Suppressor macrophage treated with lipopolysaccharide for 1 hour (primary cell): Measurements from ENCODE around the gene CD244.
"Not testable (repeated sequence)": the region's sequence is repeated elsewhere in the genome, so short reads cannot be mapped to it uniquely, and the experiment has no call there.

Source experiments
- DNase-seq, 3 donors: peaks; one replicate each; pipeline ENCODE4 v3.0.0-alpha.2; 2020 to 2022

CD244 gene, protein sequence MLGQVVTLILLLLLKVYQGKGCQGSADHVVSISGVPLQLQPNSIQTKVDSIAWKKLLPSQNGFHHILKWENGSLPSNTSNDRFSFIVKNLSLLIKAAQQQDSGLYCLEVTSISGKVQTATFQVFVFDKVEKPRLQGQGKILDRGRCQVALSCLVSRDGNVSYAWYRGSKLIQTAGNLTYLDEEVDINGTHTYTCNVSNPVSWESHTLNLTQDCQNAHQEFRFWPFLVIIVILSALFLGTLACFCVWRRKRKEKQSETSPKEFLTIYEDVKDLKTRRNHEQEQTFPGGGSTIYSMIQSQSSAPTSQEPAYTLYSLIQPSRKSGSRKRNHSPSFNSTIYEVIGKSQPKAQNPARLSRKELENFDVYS

DNA sequence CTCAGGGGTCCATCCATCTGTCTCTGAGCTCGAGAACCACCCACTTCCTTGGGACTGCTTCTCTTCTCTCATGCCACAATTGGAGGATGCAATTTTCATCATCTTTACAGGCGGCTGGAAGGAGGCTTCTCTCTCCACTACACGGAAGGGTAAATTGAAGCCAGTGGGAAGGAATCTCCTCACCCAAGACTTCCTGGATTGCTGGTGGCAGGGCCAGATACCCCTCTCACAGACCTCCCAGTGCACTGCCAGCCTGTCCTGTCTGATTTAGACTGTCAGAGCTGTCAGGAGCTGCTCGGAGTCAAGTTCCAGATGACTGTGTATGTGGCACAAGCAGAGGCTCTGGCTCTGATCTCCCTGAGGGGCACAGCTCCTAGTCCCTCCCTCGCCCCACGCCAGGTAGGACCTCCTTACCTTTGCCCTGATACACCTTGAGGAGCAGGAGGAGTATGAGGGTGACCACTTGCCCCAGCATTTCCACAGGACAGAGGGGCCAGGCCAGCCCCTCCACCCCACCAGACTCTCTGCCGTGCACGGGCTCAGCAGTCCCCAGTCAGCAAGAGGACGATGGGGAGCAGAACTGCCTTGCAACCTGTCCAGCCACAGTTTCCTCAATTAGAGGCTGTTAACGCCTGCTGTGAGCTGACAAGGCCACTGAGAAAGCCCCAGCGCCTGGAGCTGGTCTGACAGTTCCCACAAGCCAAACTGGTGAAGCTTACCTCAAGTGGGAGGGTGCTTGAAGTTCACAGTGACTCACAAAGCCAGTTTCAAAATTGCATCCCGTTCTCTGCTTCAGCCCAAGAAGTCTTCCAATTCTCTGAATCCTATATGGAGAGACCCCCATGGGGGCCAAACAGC lies at the start of gene CD244:
TSS of gene CD244 (minus strand) at position 685 of the 858 bp plus-strand sequence. CDS start at position 475, 210 bp downstream.
- peak; percentile 92 to 96 (median 94) for DNase-seq

DNA sequence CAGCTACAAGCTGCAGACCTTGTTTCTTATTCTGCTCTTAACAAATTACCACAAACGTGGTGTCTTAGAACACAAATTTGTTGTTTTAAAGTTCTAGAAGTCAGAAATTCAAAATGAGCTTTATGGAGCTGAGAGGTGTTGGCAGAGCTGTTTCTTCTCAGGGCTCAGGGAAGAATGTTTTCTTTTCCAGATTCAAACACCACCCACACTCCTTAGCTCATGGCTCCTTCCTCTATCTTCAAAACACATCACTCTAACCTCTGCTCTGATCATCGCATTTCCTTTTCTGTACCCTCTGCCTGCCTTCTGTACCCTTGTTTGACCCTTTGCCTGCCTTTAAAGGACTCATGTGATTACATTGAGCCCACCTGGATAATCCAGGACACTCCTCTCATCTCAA lies 49.2 kb upstream of the CD244 start:
- peak in 1 of 3 donors; percentile 8 for DNase-seq

DNA sequence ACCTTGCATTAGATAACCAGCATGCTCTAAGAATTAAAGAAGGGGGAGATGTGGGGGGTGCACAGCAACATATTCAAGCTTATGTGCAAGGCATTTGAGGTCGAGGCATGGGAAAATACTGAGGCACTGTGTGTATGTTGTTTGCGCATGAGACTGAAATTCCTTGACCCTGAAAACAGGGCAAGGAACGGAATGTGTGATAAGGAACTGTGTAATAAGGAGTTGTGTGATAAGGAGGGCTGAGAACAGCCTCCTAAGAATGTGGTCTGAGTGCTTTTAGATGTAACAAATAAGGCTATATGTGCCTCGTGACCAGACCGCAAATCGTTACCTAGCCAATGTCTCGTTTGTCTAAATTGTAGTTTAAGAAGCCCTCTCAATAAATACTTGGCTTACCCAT lies 48.8 kb upstream of the CD244 start:
- DNase-seq: no peak

DNA sequence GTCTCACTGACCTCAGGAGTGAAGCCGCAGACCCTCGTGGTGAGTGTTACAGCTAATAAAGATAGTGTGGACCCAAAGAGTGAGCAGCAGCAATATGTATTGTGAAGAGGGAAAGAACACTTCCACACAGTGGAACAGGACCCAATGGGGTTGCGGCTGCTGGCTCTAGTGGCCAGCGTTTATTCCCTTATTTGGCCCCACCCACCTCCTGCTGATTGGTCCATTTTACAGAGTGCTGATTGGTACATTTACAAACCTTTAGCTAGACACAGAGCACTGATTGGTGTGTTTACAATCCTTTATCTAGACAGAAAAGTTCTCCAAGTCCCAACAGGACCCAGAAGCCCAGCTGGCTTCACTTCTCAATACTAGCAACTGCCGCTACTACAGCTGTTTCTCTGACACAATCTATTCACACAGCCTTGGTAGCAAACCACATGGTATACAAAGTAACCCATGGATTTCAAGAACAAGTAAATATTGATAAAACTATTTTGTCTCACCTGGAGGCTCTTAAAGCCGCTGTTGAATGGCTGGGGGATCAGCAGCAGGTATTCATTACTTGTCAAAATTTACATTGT lies 47.6 kb upstream of the CD244 start:
- no peak for DNase-seq

DNA sequence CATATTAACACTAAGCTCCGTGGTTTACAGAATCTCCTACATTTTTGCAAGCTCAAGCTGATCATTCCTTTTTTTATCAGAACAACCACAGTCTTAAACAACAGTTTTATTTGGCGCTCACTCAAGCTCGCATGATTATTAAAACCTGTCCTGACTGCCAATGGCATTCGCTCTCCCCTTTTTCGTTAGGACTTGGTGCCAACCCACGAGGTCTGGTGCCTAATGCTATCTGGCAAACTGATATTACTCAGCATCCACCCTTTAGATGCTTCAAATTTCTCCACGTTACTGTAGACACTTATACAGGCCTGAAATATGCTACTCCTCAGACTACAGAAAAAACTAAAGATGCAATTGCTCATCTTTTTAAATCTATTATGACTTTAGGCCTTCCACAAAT lies 45.3 kb upstream of the CD244 start:
- DNase-seq: no peak

DNA sequence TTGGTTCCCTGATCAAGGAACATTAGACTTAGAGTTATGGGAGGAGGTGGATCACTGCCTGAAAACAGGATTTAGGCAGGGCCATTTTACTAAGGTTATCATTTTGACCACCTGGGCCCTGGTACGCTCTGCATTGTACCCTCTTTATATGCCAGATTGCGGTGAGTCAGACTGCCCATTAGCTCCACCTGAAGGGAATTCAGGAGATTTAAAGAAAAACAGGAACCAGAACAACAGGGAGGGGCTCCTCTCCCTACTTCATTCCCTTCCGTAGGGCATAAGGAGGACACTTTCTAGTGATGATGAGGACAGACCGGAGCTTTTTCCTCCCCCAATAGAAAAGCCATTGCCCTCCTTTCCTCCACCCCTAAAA lies 42.9 kb upstream of the CD244 start:
- DNase-seq: no peak

DNA sequence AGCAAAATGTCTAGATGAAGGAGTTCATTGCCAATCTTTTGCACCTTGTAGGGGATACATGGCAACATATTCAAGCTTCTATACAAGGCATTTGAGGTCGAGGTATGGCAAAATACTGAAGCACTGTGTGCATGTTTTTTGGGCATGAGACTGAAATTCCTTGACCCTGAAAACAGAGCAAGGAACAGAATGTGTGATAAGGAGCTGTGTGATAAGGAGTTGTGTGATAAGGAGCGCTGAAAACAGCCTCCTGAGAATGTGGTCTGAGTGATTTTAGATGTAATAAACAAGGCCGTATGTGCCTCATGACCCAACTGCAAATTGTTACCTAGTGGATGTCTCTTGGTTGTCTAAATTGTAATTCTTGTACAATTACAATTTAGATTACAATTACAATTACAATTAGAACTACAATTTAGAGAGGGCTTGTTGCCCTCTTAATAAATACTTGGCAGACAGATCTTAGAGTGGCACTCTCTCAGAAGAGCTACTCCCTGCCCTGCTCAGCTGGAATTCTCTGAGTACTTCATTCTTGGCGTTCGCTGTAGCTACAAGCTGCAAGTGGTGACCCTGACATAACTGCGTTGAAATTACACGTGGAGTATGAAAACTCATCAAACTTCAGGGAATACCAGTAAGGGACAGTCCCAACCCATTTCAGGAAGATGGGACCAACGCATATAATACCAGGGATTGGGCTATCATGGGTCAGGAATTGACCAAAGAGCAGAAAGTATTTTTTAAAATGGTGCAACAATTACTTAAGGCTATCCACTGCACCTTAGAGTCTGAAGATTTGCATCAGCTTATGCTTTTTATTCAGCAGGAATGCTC lies 42.3 kb upstream of the CD244 start:
- DNase-seq: no peak

DNA sequence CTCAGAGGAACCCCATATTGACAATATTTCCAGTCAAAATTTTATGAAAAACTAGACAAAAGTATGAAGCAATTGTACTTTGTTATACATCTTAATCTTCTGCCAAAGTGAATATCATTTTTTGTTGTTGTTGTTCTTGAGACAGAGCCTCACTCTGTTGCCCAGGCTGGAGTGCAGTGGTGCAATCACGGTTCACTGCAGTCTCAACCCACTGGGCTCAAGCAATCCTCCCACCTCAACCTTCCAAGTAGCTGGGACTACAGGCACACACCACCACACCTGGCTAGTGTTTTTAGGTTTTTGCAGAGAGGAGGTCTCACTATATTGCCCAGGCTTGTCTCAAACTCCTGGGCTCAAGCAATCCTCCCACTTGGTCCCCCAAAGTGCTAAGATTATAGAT lies 39.6 kb upstream of the CD244 start:
- not testable (repeated sequence) for DNase-seq

DNA sequence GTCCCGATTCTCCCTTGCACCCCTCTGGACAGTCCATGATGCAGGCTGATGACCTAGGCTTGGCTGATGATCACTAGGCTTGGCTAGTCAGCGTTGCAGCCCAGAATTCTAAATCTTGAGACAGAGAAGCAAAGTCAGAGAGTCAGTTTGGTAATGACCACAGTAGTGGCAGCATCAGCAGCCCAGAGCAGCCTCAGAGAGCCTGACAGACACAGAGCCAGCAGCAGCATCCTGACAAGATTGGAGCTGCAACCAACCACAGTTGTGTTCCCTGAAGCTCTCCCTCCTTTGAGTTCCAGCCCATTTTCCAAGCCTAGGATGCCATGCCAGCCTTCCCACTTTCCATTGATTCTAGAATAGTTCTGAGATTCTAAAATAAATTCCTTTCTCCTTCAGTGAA lies 39.1 kb upstream of the CD244 start:
- DNase-seq: no peak

DNA sequence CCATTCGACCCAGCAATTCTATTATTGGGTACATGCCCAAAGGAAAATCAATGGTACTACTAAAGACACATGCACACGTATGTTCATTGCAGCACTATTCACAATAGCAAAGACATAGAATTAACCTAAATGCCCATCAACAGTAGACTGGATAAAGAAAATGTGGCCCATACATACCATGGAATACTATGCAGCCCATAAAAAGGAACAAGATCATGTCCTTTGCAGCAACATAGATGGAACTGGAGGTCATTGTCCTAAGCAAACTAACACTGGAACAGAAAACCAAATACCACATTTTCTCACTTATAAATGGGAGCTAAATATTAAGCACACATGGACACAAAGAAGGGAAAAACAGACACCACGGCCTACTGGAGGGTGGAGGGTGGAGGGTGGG lies 38.0 kb upstream of the CD244 start:
- DNase-seq: not testable (repeated sequence)

DNA sequence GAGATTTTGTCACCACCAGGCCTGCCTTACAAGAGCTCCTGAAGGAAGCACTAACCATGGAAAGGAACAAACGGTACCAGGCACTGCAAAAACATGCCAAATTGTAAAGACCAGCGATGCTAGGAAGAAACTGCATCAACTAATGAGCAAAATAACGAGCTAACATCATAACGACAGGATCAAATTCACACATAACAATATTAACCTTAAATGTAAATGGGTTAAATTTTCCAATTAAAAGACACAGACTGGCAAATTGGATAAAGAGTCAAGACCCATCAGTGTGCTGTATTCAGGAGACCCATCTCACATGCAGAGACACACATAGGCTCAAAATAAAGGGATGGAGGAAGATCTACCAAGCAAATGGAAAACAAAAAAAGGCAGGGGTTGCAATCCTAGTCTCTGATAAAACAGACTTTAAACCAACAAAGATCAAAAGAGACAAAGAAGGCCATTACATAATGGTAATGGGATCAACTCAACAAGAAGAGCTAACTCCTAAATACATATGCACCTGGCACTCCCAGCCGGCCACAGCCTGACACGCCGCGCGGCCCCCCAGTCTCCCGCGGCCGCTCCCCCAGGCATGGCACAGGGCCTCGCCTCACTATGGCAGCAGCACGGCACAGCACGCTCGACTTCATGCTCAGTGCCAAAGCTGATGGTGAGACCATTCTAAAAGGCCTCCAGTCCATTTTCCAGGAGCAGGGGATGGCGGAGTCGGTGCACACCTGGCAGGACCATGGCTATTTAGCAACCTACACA lies 31.9 kb upstream of the CD244 start:
- DNase-seq: peak in 1 of 3 donors; percentile 1

DNA sequence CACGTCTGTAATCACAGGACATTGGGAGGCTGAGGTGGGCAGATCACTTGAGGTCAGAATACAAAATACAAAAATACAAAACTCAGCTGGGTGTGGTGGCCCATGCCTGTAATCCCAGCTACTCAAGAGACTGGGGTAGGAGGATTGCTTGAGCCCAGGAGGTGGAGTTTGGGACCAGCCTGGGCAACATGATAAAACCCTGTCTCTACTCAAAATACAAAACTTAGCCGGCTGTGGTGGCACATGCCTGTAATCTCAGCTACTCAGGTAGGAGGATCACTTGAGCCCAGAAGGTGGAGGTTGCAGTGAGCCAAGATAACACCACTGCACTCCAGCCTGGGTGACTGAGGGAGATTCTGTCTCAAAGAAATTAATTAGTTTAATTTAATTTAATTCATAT lies 28.8 kb upstream of the CD244 start:
- DNase-seq: no peak

DNA sequence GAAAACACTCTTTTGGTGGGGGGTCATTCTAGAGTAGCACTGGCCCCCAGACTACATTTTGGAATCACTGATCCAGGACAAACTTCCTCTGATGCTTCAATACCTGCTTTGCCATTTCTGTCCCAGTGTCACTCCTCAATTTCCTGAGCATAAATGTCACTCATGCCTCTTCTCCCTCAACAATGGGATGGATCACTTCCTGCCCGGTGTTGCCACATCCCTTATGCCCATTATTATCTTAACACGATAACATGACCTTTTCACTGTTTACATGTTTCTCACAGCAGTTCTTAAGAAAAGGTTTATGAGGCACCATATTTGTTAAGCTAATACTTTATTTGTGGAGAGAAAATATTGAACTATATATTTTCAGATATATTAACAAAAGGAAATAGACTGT lies 26.2 kb upstream of the CD244 start:
- no peak for DNase-seq

DNA sequence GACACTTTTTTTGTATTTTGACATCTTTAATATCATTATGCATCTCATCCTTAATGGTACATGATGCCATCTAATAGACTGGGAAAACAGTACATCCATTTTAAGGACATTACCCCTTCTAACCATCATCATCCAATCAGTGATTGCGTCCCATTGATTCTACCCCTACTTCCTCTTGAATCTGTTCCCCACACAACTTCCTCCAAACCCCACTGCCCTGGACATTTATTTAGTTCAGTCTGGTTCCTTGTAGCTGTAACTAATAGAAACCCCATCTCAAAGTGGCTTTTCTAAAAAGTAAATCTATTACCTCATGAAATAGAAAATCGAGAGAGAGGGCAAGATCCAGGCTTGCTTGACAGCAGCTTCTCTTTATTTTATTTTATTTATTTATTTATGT lies 24.4 kb upstream of the CD244 start:
- peak; percentile 28 to 51 (median 51) for DNase-seq

DNA sequence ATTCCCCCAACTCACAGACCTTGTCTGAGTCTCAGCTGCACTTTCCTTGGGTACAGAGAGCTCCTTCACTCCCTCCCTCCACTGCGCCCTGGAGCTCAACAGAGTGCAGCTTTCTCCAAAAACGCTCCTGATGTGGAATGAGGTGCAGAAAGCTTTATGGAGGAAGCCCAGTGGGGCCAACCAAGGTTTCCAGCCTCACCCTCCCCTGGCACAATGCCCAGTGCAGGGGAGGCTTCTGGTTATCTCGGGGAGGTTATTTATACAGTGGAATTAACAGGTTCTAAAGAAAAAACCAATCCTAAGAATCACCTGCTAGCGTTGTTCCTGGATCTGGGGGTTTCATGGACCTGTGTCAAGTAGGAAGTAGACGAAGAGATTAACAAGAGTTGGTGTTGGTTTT lies 22.4 kb upstream of the CD244 start, which contains the start of gene ITLN1:
TSS of gene ITLN1 (minus strand) at position 139 of the 400 bp plus-strand sequence. CDS start 303 bp downstream, outside the sequence.
- no peak for DNase-seq

DNA sequence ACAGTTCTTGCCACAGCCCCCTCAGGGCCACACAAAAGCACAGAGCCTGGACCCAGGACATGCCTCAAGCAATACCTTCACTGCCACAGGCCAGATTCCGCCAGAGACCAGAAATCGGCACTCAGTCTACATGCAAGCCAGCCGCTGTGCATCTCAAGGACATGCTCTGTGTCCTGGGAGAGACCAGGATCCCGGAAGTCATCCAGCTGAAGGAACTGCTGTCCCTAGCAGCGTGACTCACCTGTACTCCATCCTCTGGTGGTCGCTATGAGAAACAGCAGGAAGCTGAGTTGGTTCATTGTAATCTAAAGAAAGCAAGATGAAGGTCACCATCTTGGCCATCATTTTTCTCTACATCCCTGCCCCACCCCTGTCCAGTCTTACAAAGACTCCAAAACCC lies 21.9 kb upstream of the CD244 start:
- DNase-seq: no peak

DNA sequence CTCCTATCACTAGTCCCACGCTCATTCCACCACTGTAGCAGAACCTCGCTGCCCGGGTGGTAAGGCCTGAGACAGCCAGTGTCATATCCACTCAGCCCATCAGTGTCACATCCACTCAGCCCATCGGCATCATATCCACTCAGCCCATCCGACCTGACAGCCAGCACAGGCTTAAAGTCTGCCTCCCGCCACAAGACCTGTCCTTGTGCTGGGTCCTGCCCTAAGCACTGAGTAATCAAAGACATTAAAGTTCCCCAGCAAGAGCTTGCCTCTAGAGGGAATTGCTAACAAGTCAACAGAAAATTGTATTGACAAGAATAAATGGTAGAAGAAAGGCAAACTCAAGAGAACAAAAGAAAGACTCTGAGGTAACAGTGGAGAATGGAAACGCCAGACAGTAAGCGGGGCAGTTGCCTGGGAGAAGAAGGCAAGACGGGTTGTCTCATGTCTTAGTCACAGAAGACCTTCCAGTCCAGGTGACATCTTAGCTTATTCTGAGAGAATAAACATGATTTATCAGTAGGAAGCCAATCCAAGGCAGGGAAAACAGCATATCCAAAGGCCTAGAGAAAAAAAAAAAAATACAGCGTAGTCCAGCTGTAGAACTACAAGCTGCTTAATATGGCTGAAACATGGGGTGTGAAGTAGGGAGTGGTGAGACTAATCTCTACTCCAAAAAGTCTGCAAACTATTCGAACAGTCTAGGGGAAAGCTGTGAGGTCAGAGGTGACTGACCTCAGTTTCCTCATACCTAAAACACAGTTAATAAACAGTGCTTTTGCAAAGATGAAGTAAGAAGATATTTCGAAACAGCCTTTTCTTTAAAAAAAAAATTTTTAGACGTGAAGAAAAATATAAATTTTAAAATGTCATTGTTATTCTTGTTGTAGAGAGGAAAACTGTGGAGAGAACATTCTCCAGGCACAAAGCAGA lies 21.2 kb upstream of the CD244 start:
- DNase-seq: peak; percentile 14 to 43 (median 39)

DNA sequence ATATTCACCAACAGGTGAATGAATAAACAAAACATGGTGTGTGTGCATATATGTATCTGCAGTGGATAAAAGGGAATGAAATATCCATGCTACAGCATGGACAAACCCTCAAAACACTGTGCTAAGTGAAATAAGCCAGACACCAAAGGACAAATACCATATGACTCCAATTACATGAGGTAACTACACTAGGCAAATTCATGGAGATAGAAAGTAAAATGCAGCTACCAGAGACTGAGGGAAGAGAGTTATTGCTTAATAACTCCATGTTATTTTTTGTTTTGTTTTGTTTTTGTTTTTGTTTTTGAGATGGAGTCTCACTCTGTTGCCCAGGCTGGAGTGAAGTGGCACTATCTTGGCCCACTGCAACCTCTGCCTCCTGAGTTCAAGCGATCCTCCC lies 19.9 kb upstream of the CD244 start:
- no peak for DNase-seq

DNA sequence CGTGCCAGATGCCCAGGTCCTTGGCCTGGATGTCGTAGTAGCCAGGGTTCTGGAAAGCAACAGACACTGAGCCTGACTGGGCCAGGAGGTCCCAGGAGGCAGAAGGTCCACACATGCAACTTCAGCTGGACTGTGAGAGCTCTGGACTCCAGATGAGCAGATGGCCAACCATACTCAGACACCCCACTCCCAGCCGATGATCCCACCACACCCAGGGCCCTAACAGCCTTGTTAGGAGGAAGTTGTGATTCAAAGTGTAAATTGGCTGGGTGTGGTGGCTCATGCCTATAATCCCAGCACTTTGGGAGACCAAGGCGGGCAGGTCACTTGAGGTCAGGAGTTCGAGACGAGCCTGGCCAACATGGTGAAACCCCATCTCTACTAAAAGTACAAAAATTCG lies 18.6 kb upstream of the CD244 start:
- not testable (repeated sequence) for DNase-seq

DNA sequence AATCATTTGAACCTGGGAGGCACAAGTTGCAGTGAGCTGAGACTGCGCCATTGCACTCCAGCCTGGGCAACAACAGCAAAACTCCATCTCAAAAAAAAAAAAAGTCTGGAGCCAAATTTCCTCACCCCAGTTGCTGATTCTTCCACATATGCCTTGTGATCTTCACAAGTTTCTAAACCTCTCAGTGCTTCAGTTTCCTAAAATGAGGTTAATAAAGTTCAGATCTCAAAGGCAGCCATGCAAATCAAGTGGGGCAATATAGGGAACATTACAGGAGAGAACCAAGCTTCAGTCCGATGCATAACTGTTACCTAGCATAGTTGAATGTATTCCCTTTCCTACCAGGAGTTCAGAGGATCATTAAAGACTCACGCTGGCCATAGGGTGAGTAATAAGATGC lies 17.5 kb upstream of the CD244 start:
- peak; percentile 55 to 61 (median 55) for DNase-seq

DNA sequence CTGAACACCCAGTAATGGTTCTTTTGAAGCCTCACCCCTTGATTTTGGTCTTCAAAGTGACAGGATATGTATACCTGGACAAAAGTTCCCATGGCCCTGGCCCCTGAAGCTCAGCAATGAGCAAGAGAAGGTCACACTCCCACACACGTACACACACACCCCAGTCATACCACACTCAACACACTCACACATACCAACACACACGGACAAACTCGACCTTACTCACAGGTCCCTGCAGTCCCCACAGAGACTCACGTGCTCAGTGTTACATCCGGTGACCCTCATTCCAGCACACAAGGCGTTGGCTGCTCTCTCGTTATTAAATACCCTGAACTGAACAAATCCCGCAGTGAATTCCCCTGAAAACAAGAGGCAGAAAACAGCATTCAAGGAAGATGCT lies 16.4 kb upstream of the CD244 start:
- DNase-seq: peak in 1 of 3 donors; percentile 13
